HG03060 (cell line): Measurements from ENCODE around the gene CCL3.

ENCODE experiments used
- ATAC-seq: cut with Tn5 transposase; IDR thresholded peaks from one replicate; pipeline ENCODE4 v1.9.1; 2021; ENCODE audit warnings: low read depth, moderate number of reproducible peaks; ENCODE audit not compliant: unreplicated experiment

Gene CCL3

DNA sequence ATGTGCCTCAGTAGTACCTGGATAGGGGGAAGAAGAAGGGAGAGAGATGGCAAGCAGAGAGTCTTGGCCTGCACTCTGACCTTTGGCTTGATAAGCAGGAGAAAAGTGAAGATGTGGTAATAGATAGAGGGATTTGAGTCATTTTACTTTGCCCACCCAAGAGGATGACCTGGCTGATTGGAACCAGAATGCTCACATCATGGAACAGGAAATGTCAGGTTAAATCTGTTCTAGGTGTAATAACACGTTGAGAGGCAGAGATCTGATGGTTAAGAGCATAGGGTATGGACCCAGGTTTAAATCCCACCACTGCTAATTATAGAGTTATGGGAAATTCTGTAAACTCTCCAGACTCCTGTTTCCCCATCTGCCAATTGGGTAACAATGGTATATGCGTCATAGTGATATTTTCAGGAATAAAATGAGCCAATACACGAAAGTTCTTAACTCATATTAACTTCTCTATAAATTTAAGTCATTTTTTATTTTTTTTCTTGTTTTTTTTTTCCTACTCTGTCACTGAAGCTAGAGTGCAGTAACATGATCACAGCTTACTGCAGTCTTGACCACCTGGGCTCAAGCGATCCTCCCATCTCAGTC, 33.9 kb downstream of the CCL3 start:
- no peak for ATAC-seq

DNA sequence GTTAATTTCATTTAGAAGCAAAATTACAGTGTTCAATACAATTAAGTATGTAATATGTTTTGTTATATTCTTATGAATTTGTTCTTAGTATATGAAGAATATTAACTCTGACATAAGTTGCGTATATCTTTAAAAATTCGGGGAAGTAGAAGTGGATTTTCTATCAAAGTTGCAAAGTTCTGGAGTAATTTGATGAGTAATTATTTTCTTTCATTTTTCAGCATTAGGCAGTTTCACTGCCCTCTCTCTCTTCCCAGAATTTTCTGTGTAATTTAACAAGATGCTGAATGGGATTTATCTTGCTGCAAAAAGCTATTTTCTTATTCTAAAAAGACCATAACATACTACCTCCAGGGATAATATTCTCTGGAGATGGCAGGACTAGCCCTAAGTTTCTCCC, 34.8 kb downstream of the CCL3 start:
- no peak for ATAC-seq

DNA sequence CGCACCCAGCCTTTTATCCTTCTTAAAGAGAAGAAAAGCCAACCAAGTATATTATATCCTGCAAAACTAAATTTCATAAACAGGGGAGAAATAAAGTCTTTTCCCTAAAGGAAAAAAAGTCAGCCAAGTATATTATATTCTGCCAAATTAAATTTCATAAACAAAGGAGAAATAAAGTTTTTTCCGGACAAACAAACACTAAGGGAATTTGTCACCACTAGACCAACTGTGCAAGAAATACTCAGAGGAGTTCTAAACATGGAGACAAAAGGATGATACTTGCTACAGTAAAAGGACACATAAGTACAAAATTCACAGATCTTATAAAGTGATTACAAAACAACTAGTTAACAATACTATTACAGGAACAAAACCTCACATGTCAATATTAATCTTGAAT, 40.3 kb downstream of the CCL3 start:
- no peak for ATAC-seq

DNA sequence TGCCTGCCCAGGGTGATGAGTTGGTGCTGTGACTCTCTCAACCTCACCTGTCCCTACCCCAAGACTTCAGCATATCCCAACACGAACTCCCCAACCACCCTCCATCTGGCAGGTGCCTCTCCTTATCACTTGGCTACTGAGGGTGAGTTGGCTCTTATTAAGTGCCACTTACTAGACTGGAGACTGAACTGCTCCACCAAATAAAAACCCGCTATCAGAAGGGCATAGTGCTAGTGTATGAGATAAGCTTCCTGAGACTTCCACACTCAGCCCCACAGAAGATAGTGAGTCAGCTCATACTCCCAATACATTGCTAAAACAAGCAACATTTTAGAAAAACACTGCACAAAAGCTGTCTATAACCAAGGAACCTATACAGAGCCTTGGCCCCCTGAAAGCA, 41.9 kb downstream of the CCL3 start:
- ATAC-seq = no peak
